HepG2 (cell line): Measurements from ENCODE around the gene CASD1. TPM values are rescaled to one million over a fixed set of nuclear protein-coding genes. Genes with fewer than 3 reads are reported as not detected.
A peak's percentile ranks its signal among the peaks of the same experiment; 100 is the strongest.

ENCODE experiments used
- ATF7 ChIP-seq, 2 experiments: fragments of 450-650 bp in 1 of 2; sonication (generic) in 1 of 2; formaldehyde crosslinking in 1 of 2; IDR thresholded peaks; 2 replicates each; pipeline versions ENCODE4 v1.4.0 to v1.6.1; 2016 to 2020; ENCODE audit warnings: antibody characterized with exemption in 1 of 2, mild to moderate bottlenecking in 1 of 2, missing genetic modification reagents in 1 of 2
- CEBPZ ChIP-seq: IDR thresholded peaks from 2 replicates; pipeline ENCODE4 v1.6.1; 2012; ENCODE audit warnings: low read length, improper control_type of control experiment
- CENPT ChIP-seq: sonication (generic); formaldehyde crosslinking; IDR thresholded peaks from 2 replicates; pipeline ENCODE4 v1.8.0; 2022; ENCODE audit warnings: low read depth, mild to moderate bottlenecking, moderate library complexity, missing genetic modification reagents
- E2F1 ChIP-seq: sonication (generic); formaldehyde crosslinking; IDR thresholded peaks from 2 replicates; pipeline ENCODE4 v1.5.0; 2020; ENCODE audit warnings: missing genetic modification reagents
- HES4 ChIP-seq: sonication (generic); formaldehyde crosslinking; IDR thresholded peaks from 2 replicates; pipeline ENCODE4 v1.9.0; 2021; ENCODE audit warnings: mild to moderate bottlenecking, missing genetic modification reagents, borderline replicate concordance
- ZBTB1 ChIP-seq: sonication (generic); formaldehyde crosslinking; IDR thresholded peaks from 2 replicates; pipeline ENCODE4 v1.4.0; 2020; ENCODE audit warnings: missing genetic modification reagents, borderline replicate concordance
- ZNF792 ChIP-seq: IDR thresholded peaks from 2 replicates; pipeline ENCODE4 v1.6.1; 2016
- polyA plus RNA-seq, 8 experiments: library from polyadenylated mRNA; depleted of rRNA in 3 of 8; stranded (reverse) in 7 of 8; unstranded in 1 of 8; fragments of >200 nt; fragmentation: Illumina TruSeq in 4 of 8; extraction: Trizol in 4 of 8; gene quantifications; 2 replicates each; pipeline versions ENCODE4 v1.2.1 to v1.2.3, GENCODE V29; 2011 to 2016; ENCODE audit warnings: low read depth in 4 of 8, missing spikeins in 1 of 8, mixed read lengths in 1 of 8; ENCODE audit not compliant: insufficient read depth in 1 of 8
- total RNA-seq, 5 experiments: library from RNA; depleted of rRNA; stranded (reverse); fragments of >200 nt; fragmentation: Illumina TruSeq; extraction: Trizol; gene quantifications; 2 replicates each; pipeline ENCODE4 v1.2.3, GENCODE V29; 2016; ENCODE audit warnings: low read depth in 1 of 5
- TF ChIP-seq, protein P1 (sequence below): sonication (generic); formaldehyde crosslinking; IDR thresholded peaks from 2 replicates; pipeline ENCODE4 v1.5.0; 2020; ENCODE audit warnings: mild to moderate bottlenecking, missing genetic modification reagents, borderline replicate concordance
- TF ChIP-seq, protein P2 (sequence below): IDR thresholded peaks from 2 replicates; pipeline ENCODE4 v1.6.1; 2016; ENCODE audit warnings: low read depth, missing genetic modification reagents, missing compliant biosample characterization

CASD1 gene
- total and polyA plus RNA-seq, 2 of the 13 experiments (the other 11 are each of a cell fraction or from before 2014, with no cell fraction given) = 22.9 to 32.6 TPM

DNA sequence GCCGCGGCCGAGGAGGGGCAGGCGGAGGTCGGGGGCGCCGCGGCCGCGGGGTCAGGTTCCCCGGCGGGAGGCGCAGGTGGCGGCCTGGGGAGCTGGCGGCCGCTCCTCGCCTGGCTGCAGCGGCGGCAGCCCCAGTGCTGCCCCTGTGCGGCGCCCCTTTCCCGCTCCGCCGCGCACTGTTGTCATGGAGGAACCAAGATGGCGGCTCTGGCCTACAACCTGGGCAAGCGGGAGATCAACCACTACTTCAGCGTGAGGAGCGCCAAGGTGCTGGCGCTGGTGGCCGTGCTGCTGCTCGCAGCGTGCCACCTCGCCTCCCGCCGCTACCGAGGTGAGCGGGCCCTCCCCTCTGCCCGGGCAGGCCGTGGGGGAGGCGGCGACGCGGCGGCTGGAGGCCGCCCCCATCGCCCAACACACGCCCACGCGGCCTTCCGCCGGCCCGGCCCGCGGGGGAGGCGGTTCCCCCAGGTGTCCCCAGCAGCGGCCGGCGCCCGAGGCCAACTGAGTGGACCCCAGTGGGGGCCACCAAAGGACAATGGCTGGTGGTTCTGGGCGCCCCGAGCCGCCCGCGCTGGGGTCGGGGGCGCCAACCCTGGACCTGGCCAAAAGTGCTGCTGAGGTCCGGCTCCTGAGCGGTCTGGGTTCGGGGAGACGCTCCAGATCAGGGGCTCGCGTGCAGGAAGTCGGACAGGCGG, 425 bp downstream of the CASD1 start (continued):
- TF ChIP-seq E2F1 (CRISPR knock-in tag) = peak; percentile 28; the same call in 1 of the 2 replicates
- peak; percentile 59; the same call in 1 of the 2 replicates for TF ChIP-seq CENPT (CRISPR knock-in tag)
- TF ChIP-seq ZBTB1 (CRISPR knock-in tag) = 0 out of 2 replicates have a peak, but pooled peaks have one; percentile 18
- TF ChIP-seq ZNF792 = peak; percentile 58; the same call in 1 of the 2 replicates
- TF ChIP-seq HES4 = peak; percentile 70; the same call in 1 of the 2 replicates
- TF ChIP-seq, protein P1, sequence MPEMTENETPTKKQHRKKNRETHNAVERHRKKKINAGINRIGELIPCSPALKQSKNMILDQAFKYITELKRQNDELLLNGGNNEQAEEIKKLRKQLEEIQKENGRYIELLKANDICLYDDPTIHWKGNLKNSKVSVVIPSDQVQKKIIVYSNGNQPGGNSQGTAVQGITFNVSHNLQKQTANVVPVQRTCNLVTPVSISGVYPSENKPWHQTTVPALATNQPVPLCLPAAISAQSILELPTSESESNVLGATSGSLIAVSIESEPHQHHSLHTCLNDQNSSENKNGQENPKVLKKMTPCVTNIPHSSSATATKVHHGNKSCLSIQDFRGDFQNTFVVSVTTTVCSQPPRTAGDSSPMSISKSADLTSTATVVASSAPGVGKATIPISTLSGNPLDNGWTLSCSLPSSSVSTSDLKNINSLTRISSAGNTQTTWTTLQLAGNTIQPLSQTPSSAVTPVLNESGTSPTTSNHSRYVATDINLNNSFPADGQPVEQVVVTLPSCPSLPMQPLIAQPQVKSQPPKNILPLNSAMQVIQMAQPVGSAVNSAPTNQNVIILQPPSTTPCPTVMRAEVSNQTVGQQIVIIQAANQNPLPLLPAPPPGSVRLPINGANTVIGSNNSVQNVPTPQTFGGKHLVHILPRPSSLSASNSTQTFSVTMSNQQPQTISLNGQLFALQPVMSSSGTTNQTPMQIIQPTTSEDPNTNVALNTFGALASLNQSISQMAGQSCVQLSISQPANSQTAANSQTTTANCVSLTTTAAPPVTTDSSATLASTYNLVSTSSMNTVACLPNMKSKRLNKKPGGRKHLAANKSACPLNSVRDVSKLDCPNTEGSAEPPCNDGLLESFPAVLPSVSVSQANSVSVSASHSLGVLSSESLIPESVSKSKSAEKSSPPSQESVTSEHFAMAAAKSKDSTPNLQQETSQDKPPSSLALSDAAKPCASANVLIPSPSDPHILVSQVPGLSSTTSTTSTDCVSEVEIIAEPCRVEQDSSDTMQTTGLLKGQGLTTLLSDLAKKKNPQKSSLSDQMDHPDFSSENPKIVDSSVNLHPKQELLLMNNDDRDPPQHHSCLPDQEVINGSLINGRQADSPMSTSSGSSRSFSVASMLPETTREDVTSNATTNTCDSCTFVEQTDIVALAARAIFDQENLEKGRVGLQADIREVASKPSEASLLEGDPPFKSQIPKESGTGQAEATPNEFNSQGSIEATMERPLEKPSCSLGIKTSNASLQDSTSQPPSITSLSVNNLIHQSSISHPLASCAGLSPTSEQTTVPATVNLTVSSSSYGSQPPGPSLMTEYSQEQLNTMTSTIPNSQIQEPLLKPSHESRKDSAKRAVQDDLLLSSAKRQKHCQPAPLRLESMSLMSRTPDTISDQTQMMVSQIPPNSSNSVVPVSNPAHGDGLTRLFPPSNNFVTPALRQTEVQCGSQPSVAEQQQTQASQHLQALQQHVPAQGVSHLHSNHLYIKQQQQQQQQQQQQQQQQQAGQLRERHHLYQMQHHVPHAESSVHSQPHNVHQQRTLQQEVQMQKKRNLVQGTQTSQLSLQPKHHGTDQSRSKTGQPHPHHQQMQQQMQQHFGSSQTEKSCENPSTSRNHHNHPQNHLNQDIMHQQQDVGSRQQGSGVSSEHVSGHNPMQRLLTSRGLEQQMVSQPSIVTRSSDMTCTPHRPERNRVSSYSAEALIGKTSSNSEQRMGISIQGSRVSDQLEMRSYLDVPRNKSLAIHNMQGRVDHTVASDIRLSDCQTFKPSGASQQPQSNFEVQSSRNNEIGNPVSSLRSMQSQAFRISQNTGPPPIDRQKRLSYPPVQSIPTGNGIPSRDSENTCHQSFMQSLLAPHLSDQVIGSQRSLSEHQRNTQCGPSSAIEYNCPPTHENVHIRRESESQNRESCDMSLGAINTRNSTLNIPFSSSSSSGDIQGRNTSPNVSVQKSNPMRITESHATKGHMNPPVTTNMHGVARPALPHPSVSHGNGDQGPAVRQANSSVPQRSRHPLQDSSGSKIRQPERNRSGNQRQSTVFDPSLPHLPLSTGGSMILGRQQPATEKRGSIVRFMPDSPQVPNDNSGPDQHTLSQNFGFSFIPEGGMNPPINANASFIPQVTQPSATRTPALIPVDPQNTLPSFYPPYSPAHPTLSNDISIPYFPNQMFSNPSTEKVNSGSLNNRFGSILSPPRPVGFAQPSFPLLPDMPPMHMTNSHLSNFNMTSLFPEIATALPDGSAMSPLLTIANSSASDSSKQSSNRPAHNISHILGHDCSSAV (CRISPR knock-in tag) = no peak
- TF ChIP-seq, protein P2, sequence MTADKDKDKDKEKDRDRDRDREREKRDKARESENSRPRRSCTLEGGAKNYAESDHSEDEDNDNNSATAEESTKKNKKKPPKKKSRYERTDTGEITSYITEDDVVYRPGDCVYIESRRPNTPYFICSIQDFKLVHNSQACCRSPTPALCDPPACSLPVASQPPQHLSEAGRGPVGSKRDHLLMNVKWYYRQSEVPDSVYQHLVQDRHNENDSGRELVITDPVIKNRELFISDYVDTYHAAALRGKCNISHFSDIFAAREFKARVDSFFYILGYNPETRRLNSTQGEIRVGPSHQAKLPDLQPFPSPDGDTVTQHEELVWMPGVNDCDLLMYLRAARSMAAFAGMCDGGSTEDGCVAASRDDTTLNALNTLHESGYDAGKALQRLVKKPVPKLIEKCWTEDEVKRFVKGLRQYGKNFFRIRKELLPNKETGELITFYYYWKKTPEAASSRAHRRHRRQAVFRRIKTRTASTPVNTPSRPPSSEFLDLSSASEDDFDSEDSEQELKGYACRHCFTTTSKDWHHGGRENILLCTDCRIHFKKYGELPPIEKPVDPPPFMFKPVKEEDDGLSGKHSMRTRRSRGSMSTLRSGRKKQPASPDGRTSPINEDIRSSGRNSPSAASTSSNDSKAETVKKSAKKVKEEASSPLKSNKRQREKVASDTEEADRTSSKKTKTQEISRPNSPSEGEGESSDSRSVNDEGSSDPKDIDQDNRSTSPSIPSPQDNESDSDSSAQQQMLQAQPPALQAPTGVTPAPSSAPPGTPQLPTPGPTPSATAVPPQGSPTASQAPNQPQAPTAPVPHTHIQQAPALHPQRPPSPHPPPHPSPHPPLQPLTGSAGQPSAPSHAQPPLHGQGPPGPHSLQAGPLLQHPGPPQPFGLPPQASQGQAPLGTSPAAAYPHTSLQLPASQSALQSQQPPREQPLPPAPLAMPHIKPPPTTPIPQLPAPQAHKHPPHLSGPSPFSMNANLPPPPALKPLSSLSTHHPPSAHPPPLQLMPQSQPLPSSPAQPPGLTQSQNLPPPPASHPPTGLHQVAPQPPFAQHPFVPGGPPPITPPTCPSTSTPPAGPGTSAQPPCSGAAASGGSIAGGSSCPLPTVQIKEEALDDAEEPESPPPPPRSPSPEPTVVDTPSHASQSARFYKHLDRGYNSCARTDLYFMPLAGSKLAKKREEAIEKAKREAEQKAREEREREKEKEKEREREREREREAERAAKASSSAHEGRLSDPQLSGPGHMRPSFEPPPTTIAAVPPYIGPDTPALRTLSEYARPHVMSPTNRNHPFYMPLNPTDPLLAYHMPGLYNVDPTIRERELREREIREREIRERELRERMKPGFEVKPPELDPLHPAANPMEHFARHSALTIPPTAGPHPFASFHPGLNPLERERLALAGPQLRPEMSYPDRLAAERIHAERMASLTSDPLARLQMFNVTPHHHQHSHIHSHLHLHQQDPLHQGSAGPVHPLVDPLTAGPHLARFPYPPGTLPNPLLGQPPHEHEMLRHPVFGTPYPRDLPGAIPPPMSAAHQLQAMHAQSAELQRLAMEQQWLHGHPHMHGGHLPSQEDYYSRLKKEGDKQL (CRISPR knock-in tag) = peak; percentile 34; the same call in 1 of the 2 replicates
- no peak for TF ChIP-seq CEBPZ
- no peak for TF ChIP-seq ATF7 (IDR thresholded peaks at IDR 0.05)
- TF ChIP-seq ATF7 (CRISPR knock-in tag; IDR thresholded peaks at IDR 0.05) = no peak
